ENCODE measurements around the gene KCNE4.

KCNE4 gene

GRCh38 chr2:223099561-223099960 lies 47.6 kb downstream of the KCNE4 start:
- TF ChIP-seq, protein P1, sequence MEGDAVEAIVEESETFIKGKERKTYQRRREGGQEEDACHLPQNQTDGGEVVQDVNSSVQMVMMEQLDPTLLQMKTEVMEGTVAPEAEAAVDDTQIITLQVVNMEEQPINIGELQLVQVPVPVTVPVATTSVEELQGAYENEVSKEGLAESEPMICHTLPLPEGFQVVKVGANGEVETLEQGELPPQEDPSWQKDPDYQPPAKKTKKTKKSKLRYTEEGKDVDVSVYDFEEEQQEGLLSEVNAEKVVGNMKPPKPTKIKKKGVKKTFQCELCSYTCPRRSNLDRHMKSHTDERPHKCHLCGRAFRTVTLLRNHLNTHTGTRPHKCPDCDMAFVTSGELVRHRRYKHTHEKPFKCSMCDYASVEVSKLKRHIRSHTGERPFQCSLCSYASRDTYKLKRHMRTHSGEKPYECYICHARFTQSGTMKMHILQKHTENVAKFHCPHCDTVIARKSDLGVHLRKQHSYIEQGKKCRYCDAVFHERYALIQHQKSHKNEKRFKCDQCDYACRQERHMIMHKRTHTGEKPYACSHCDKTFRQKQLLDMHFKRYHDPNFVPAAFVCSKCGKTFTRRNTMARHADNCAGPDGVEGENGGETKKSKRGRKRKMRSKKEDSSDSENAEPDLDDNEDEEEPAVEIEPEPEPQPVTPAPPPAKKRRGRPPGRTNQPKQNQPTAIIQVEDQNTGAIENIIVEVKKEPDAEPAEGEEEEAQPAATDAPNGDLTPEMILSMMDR (IDR thresholded peaks at IDR 0.05) = no peak
- Histone ChIP-seq H3K27ac (peak overlapping the region in 1 of 2 donors; percentile 39), H3K4me3 (no peak overlapping the region)
- no peak for DNase-seq (ENCODE audit: low spot score)

GRCh38 chr2:223100061-223100511 lies 48.1 kb downstream of the KCNE4 start:
- Histone ChIP-seq H3K4me3 (no peak overlapping the region), H3K27ac (peak overlapping the region in 1 of 2 donors; percentile 42)
- peak; percentile 82 for DNase-seq (ENCODE audit: low spot score)

GRCh38 chr2:223101340-223102039 lies 49.5 kb downstream of the KCNE4 start:
- TF ChIP-seq, protein P1 (IDR thresholded peaks at IDR 0.05) = no peak
- no peak overlapping the region for H3K27ac ChIP-seq
- DNase-seq (ENCODE audit: low spot score) = no peak
- H3K4me3 ChIP-seq = no peak overlapping the region

More at GRCh38 chr2:223100061-223100511, 48.1 kb downstream of the KCNE4 start:
- TF ChIP-seq, protein P1 (IDR thresholded peaks at IDR 0.05) = no peak

GRCh38 chr2:223102040-223102400 lies 50.0 kb downstream of the KCNE4 start:
- no peak overlapping the region for H3K27ac ChIP-seq
- TF ChIP-seq, protein P1 (IDR thresholded peaks at IDR 0.05) = no peak
- H3K4me3 ChIP-seq = no peak overlapping the region
- no peak for DNase-seq (ENCODE audit: low spot score)

DNA sequence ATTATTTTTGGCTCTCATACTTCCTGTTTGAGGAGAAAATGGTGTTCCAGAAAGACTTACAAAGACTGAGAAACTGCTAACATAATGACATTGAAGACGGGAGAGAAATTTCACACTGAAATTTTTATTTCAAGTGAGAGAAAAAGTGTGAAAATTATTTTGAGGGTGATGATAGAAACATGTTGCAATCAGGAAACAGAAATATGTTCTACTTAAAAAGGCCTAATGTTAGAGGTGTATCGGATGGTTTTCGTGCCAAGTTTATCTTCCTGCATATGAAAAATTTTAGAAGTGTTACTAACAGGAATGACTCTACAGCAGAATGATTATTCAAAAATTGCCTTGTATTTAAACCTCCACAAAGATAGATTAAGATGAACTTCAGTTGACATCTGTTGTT lies 50.5 kb downstream of the KCNE4 start:
- no peak overlapping the region for H3K27ac ChIP-seq
- TF ChIP-seq, protein P1 (IDR thresholded peaks at IDR 0.05) = no peak
- no peak for DNase-seq (ENCODE audit: low spot score)
- no peak overlapping the region for H3K4me3 ChIP-seq

DNA sequence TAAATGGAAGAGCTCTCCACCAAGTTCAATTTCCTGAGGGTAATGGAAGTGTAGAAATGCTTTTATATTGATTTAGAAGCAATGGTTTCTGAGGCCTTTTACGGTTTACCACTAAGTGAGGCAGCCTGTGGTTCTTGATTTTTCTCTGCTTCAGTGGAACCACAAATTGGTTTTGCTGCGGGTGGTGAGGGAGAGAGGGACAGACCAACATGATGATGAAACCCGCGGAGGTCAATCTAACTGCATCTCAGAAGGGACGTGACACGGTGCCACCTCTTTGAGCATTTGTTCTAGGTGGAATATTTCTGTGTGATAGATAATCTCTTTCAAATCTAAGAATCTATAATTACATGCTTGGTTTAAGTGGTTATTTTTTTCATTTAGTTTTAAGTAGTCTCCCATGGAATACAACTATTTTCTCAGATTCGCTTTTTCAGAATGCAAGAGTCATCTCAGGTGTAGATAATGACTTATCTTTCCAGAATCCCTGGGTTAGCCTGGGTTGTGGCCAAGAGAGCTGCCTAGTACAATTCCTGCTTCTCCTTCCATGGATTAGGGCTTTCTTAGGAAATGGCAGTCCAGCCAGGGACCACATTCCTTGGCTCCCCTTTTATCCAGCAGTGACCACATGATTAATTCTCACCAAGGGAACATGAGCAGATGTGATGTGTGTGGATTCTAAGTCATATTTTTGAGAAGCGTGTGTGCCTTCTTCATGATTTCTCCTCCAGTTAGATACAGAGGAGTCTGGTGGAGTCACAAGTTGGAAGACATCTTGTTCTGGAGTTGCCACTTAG lies 52.5 kb downstream of the KCNE4 start:
- no peak for DNase-seq (ENCODE audit: low spot score)
- H3K27ac ChIP-seq = no peak overlapping the region
- TF ChIP-seq, protein P1 (IDR thresholded peaks at IDR 0.05) = no peak
- no peak overlapping the region for H3K4me3 ChIP-seq
